IPS-NIHi11 (cell line): ENCODE results near the gene CDK5R1.

Source experiments
- DNase-seq: peaks from one replicate; pipeline ENCODE4 v3.0.0; 2012; ENCODE audit warnings: mixed read lengths, low spot score

Gene CDK5R1

GRCh38 chr17:32493571-32493970 is 6.8 kb downstream of the CDK5R1 start:
- DNase-seq: no peak

GRCh38 chr17:32493976-32494513 is 7.3 kb downstream of the CDK5R1 start:
- DNase-seq: no peak

DNA sequence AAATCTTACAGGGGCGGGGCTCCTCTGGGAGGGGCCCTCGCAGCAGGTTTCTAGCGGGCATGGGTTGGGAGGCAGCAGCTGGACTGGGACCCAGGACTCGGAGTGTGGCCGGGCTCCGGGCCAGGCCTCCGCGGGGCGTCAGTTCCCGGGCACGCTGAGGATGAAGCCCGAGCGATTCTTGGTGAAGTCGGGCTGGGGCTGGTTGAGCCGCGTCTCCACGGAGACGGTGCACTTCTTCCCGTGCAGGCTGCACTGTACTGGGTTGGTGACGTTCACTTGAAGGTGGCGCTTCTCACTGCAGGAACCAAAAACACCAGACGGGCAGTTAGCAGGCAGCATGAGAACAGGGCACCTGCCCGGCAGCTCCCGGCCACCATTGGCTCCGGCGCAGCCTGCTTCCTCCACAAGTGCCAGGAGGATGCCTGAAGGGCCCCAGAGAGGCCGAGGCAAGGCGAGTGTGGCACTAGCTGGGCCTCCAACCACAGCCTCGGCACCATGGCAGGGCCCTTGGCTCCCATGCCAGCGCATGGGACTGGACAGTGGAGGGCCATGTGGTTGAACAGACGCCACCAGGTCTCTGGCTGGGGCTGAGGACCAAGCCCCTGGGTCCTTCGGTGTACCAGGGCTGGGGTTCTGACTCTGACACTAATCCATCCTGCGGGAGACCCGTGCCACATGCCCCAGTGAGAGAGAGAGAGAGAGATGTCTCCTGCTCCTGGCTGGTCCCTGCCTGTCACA is 8.0 kb downstream of the CDK5R1 start:
- DNase-seq: peak; percentile 57

DNA sequence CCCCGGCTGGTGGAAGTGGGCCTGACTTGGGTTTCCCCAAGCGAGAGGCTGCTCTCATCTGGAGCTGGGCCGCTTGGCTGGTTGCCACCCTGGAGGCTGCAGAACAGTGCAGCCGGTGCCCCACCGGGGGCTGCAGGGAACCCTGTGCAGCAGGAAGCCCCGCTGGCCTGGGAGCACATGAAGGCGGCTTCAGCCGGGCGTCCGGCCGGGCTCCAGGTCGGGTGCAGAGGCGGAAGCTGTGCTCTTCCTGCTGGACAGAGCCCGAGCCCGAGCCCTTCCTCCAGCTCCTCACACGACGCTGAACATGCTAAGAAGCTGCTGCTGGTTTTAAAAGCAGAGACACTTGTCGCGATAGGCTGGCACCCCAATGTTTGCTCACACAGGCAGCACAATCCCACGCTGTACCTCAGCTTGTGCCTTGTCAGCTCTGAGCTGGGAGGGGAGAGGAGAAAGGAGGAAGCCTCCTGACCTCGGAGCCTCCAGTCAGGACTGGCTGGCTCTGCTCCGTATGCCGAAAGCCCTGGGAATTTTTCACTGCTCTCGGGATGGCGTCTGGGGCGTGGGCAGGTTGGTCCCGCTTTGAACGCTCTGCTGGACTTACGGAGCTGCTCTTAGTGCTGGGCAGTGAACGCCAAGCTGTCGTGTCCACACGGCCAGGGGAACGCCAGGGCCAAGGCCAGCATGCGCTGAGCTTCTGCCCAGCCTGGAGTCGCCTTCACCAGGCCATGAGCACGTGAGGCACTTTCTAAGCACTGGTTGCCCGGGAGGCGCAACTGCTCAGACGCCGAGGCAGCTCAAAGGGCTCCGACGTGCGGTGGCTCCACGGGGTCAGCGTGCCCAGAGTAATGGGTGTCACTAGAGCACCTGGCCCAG is 8.8 kb downstream of the CDK5R1 start:
- DNase-seq: no peak

DNA sequence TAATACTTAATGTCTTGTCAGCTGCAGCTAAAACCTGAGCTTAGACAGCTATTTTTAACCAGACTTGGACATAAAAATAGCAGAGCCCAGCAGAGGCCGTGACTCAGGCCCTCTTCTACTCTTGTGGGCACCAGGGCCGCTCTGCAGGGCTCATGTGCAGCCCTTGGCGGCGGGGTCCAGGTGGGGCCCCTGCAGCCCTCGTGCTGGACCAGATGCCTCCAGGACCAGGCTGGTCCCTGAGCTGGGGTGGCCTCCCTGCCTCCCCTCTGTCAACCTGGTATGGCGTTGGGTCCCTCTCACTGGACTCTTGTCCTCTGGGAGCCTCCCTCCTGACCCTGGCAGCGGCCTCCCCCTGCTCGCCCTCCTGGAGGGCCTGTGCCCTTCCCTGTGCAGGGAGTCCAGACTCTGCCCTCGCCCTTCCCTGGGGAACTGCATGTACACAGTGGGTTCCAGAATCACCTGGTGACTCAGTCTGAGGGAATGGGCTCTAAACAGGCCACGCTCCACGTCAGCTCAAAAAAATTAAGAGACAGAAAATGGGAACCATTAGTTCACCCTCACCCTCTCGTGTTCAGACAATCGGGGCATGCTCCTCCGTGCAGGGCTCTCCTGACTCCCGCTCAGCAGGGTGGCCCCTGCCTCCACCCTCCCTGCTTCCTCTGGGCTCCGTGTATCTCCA is 9.7 kb downstream of the CDK5R1 start:
- DNase-seq: no peak

DNA sequence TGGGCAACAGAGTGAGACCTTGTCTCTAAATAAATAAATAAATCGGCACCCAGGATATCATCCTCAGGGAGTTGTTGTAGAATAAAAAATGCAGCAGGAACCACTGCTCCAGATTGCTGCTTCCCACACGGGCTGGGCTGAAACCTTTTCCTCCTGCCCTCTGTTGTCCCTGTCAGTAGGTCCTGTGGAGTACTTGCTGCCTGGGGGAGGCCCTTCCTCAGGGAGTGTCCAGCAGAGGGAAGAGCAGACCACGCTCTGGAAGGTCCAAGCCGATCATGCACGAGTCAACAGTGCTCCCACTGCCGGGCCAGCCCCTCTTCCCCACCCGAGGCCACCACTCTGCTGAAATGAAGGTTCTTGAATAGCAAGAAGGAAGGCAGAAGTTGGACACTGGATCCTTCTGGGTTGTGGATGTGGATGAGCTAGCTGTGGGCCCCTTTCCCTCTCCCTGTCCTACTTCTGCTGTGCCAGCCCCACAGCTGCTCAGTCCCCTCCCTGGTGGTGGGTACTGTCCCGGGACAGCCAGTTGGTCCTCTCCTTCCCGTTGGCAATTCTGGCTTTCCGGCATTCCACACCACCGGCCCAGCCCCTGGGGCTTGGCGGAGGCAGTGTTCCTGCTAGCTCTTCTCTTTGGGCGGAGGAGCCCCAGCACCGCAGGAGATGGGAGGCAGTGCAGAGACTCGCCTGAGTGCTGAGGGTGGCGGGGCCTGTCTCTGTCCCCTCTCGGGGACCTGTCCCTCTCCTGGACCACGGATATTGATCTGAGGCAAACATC is 10.8 kb downstream of the CDK5R1 start:
- no peak for DNase-seq

DNA sequence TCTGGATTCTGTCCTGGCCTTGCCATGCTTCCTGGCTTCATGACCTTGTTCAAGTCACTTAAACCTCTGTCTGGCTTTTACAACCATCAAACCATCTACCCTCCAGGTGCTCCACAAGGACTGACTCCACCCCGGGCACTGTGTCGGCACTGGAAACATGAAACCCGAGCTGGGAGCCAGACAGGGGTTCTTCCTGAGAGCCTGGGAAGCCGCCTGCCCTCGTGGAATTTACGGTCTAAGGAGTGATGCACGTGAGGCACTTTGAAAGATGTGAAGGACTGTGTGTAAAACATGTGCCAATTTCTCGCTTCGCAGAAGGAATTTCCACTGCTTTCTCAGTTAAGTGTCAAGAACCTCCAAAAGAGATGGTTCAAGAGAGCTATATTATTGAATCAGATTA is 11.6 kb downstream of the CDK5R1 start:
- DNase-seq: peak; percentile 74

- no peak for DNase-seq
These were observed 15.2 kb downstream of the CDK5R1 start for GRCh38 chr17:32502013-32502412.

GRCh38 chr17:32502710-32503109 is 15.9 kb downstream of the CDK5R1 start:
- DNase-seq: no peak

- no peak for DNase-seq
These were observed 16.7 kb downstream of the CDK5R1 start for GRCh38 chr17:32503251-32504165.

GRCh38 chr17:32504166-32504990 is 17.6 kb downstream of the CDK5R1 start:
- no peak for DNase-seq

DNA sequence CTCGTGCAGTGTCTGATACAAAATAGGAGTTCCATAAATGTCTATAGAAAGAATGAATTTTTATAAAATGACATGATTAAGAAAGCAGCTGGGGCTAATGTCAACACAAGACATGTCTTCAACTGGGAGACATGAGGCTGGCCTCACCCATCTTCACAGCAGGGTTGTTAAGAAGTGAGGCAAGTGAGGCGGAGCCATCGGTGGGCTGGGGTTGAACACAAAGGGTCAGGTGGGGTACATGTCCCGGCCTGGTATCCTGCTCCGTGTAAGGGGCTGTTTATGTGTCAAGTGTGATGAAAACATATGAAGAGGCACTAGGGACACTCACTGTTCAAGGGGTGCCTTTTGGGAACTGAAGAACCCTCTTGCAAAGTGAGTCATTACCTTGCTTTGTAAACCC is 22.1 kb downstream of the CDK5R1 start:
- no peak for DNase-seq

DNA sequence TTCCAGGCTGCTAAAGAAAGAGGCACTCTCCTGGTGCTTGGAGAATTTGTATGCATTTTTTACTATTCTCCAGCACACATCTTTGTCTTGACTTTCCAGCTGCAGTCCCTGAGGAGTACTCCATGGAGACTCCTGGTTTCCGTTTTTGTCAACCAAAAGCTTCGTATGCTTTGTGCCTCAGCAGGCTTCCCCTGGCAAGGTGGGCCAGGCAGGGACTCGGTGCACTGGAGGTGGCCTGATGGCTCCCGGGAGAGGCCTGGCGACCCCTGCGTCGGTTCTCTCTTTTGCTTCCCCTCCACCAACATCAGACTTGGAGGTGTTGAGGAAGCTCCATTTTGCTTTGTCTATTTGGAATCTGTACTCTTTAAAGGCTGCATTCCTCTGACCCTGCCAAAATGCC is 23.7 kb downstream of the CDK5R1 start:
- no peak for DNase-seq

GRCh38 chr17:32512328-32512727 is 25.5 kb downstream of the CDK5R1 start:
- no peak for DNase-seq

GRCh38 chr17:32513579-32513978 is 26.8 kb downstream of the CDK5R1 start:
- DNase-seq: no peak

- no peak for DNase-seq
These were observed 27.8 kb downstream of the CDK5R1 start for GRCh38 chr17:32514606-32515005.

DNA sequence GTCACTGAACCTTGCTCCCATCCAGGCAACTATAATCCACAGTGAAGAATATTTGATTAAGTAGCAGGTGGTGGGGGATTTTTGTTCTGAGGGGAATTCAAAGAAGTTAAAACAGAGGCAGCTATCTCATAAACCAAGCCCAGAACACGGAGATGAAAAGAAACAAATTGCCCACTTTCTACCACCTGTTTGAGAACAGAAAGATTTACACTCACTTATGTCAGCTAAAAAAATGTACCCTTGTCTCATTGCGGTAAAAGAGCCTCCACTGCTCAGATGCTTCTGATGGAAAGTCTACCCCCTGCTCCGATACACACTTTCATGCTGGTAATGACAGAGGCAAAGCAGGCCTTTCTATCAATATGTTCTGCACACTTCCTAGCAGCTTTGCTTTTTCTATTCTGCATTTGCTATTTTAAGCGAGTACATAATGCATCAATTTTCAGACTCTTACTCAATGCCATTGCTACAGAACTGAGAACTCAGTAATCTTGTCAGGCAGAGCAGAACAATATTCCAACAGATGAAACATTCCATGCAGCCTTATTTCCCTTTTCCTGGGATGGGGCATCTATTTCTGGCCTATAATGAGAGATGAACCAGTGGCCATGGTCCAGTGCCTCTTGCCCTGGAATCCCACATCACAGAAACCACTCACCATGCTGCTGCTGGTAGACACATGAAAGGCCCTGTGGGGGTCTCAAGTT is 29.0 kb downstream of the CDK5R1 start:
- no peak for DNase-seq

GRCh38 chr17:32516450-32516849 is 29.7 kb downstream of the CDK5R1 start:
- DNase-seq: no peak
